Raji (cell line): Measurements from ENCODE around the gene GRB10.

ENCODE experiments used
- POLR2A ChIP-seq: IDR thresholded peaks from 2 replicates; pipeline ENCODE4 v1.6.1; 2011; ENCODE audit warnings: low read depth, low read length, control low read depth; ENCODE audit not compliant: insufficient read depth

Gene GRB10

GRCh38 chr7:50559881-50560280 is 222.8 kb downstream of the GRB10 start:
- TF ChIP-seq POLR2A = no peak

- no peak for TF ChIP-seq POLR2A
Measured at GRCh38 chr7:50558294-50559053, 224.2 kb downstream of the GRB10 start.

DNA sequence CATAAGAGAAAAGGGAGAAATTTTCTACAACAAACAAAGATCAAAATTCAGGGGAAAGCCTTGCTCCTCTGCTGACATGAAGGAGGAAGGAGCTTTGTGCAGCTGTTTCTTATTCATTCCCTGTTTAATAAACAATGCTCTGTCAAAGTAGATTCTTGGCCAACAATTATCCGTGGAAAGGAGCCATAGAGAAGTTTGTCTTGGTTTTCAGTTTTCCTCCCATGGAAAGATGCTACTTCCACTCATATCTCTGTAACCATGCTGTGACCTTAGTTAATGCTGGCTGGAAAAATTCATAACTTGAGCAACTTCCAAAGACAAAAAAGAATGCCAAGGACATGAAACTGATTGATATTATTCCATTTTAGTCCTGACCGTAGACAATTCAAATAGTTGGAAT is 225.6 kb downstream of the GRB10 start:
- no peak for TF ChIP-seq POLR2A

DNA sequence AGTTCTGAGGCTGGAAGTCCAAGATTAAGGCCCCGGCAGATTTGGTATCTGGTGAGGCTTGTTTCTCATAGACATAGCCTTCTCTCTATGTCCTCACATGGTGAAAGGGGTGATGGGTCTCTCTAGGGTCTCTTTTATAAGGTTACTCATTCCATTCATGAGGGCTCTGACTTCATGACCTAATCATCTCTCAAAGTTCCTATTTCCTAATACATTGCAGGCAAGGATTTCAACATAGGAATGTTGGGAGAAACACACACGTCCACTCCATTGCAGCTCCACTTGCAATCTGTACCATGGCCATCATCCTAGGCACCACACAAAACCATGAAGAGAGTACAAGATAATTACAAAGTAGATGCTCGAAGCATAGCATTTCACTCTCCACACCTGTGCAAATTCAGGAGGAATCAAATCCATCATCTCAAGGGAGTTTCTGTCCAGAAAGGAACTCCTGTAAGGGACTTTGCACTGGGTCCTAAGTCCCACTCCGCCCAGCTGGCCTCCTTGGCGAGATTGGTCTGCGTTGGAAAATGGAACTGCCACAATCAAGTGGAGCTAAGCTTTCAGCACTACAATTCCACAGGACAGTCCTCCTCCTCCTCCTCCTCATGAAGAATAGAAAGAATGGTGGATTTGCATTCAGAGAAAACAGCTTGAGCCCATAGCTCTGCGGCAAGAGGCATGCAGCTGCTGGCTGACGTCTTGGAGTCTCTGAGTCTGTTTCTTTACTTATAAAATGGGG is 226.3 kb downstream of the GRB10 start:
- no peak for TF ChIP-seq POLR2A

DNA sequence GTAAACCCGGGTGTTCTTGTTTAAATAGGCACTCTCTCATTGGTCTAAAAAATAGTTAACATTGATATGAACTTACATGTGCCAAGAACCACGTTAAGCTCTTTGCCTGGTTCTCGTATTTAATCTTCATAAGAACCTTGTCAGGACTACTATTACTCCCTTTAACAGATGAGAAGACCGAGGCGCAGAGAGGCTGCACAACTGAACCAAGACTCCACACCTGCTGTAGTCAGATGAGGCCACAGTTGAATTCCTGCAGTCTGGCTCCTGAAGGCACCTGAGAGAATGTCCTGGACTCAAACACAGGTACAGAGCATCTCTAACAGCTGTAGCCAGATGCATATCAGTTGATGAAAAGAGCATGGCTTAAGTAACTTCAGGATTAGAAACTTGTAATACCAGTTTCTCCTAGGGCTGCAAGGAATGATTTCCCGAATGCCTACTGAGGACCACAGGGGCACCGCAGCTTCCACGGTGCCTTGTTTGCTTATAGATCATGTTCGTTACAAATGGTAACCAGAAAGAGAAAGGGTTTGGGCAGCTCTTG is 227.0 kb downstream of the GRB10 start:
- no peak for TF ChIP-seq POLR2A

GRCh38 chr7:50554431-50555322 is 228.0 kb downstream of the GRB10 start:
- no peak for TF ChIP-seq POLR2A

GRCh38 chr7:50553973-50554372 is 228.7 kb downstream of the GRB10 start:
- no peak for TF ChIP-seq POLR2A

DNA sequence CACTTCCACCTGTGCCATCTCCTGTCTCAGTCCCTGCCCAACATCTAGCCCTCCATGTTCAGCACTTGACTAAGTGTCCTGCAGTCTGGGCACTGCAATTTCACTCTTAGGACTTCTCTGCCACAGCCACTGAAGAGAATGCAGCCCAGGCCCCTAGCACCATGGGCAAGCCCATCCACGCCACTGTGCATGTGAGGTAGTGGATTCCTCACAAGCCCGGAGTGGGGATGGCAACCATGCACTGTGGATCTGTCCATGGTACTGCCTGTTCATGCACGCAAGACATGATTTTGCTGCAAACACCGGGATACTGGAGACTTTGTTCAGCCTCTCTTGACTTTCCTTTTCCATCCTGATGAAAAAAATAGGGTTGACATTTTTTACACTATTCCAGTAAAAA is 229.8 kb downstream of the GRB10 start:
- TF ChIP-seq POLR2A = no peak

DNA sequence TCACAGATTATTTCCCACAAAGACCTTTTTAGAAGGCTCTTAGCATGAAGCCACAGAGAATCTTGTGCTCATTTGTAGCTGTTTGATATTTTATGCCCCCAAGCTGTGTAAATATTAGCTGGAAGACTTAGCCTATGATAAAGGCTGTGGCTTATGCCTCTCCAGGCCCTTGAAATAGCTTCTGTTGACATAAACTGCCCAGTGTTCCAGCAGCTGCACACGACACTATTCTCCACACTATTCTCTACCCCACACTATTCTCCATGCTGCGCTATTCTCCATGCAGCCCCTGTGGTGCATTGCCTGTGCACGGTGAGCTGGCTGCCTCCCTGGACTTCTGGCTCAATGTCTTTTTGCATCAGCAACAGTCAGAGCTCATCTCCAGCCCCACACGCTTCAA is 230.6 kb downstream of the GRB10 start:
- TF ChIP-seq POLR2A = no peak

DNA sequence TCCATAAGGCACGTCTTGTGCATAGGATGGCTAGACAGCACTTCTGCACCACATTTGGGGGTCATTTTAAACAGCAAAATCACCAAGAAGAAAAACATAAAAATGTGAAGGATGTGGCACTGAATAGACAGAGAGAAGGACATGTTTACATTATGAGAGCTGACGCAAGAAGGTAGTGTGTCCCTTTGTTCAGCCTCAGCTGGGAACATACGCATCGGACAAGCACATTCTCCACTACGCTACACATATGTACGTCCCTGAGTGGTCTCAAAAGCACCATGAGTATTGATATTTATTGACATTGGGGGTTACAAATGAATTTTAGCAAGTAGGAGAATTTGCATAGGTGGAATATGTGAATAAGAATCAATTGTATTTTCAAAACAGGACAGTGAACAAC is 237.7 kb downstream of the GRB10 start:
- no peak for TF ChIP-seq POLR2A

- no peak for TF ChIP-seq POLR2A
Measured at GRCh38 chr7:50543776-50544442, 238.8 kb downstream of the GRB10 start.

- TF ChIP-seq POLR2A = no peak
Measured at GRCh38 chr7:50542132-50542531, 240.6 kb downstream of the GRB10 start.

DNA sequence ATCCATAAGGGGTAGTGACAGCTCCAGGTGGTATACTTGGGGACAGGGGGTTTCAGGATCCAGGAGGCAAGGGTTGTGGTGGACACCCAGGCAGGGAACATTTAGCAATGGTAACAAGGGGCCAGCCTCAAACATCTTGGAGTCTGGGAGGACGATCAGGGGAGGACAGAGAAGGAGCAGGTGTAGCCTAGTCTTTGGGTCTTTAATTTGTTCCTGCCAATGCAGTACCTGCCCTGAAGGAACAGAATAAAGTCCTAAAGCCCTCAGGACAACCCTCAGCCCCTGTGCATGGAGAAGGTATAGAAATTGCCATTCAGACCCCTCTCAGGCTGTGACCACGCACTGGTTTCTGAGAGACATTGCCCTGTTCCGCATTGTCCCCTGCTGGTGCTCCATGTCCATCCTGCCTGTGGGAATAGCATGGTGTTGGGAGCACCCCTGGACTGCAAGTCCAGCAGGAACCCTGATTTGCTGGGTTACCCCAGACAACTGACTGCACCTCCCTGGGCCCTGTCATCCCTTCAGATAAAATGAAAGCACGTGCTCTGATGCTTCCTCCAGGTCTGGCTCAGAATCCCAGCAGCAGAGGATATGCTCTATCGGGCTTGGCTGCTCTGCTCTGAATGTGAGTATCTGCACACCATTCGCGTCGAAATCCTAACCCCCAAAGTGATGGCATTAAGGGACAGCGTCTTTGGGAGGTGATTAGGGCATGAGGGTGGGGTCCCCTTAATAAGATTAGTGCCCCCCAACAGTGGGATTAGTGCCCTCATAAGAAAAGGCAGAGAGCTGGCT is 241.7 kb downstream of the GRB10 start:
- TF ChIP-seq POLR2A = no peak
